ENCODE measurements around the gene DYNC1LI2. TPM values are rescaled to one million over a fixed set of nuclear protein-coding genes. Genes with fewer than 3 reads are reported as not detected.

DYNC1LI2 gene
- total RNA-seq, 1 experiment from 2014 or later = 56.7 TPM

- no peaks in the 10 kb centered on the region for H3K9me2 ChIP-seq (replicated peaks; ENCODE audit: insufficient read depth, low read length)
- no peak for DNase-seq
- H3K4me2 ChIP-seq (ENCODE audit: low read depth, low read length, poor library complexity, severe bottlenecking) = no peak overlapping the region
- H3K9me3 ChIP-seq (ENCODE audit: low read length) = no peaks in the 10 kb centered on the region
- H3K9ac ChIP-seq (ENCODE audit: low read length) = no peak overlapping the region
- H3K4me1 ChIP-seq (ENCODE audit: low read length) = no peaks in the 10 kb centered on the region
- no peaks in the 10 kb centered on the region for H3K27me3 ChIP-seq (ENCODE audit: low read length)
- H2AFZ ChIP-seq (ENCODE audit: low read length) = no peak overlapping the region
- H3K36me3 ChIP-seq (ENCODE audit: insufficient read depth, low read length) = peaks cover 42% of the 10 kb centered on the region; the same call in 1 of the 2 replicates
- H4K20me1 ChIP-seq (ENCODE audit: insufficient read depth, low read depth, low read length) = peaks cover 6% of the 10 kb centered on the region; the same call in 1 of the 2 replicates
- no peak overlapping the region for H3K4me3 ChIP-seq (ENCODE audit: low read length)
- H3K27ac ChIP-seq (ENCODE audit: low read length) = no peak overlapping the region
- H3K79me2 ChIP-seq (ENCODE audit: low read length) = peaks cover 20% of the 10 kb centered on the region
Observed at GRCh38 chr16:66735891-66736290, 15.5 kb downstream of the DYNC1LI2 start.

GRCh38 chr16:66731101-66731500 lies 20.3 kb downstream of the DYNC1LI2 start:
- H3K4me2 ChIP-seq (ENCODE audit: low read depth, low read length, poor library complexity, severe bottlenecking) = no peak overlapping the region
- no peak overlapping the region for H3K9ac ChIP-seq (ENCODE audit: low read length)
- H2AFZ ChIP-seq (ENCODE audit: low read length) = no peak overlapping the region
- peaks cover 34% of the 10 kb centered on the region; the same call in 1 of the 2 replicates for H3K36me3 ChIP-seq (ENCODE audit: insufficient read depth, low read length)
- no peaks in the 10 kb centered on the region for H3K9me2 ChIP-seq (replicated peaks; ENCODE audit: insufficient read depth, low read length)
- H3K27ac ChIP-seq (ENCODE audit: low read length) = no peak overlapping the region
- no peaks in the 10 kb centered on the region for H3K9me3 ChIP-seq (ENCODE audit: low read length)
- H3K79me2 ChIP-seq (ENCODE audit: low read length) = no peaks in the 10 kb centered on the region
- no peaks in the 10 kb centered on the region for H3K27me3 ChIP-seq (ENCODE audit: low read length)
- no peaks in the 10 kb centered on the region; the same call in 1 of the 2 replicates for H4K20me1 ChIP-seq (ENCODE audit: insufficient read depth, low read depth, low read length)
- no peak overlapping the region for H3K4me3 ChIP-seq (ENCODE audit: low read length)
- no peak for DNase-seq
- H3K4me1 ChIP-seq (ENCODE audit: low read length) = no peaks in the 10 kb centered on the region

- H3K79me2 ChIP-seq (ENCODE audit: low read length) = no peaks in the 10 kb centered on the region
- no peak for DNase-seq
- H3K36me3 ChIP-seq (ENCODE audit: insufficient read depth, low read length) = peaks cover 38% of the 10 kb centered on the region; the same call in 1 of the 2 replicates
- H3K4me1 ChIP-seq (ENCODE audit: low read length) = no peaks in the 10 kb centered on the region
- no peaks in the 10 kb centered on the region; the same call in 1 of the 2 replicates for H4K20me1 ChIP-seq (ENCODE audit: insufficient read depth, low read depth, low read length)
- H3K9me3 ChIP-seq (ENCODE audit: low read length) = no peaks in the 10 kb centered on the region
- no peak overlapping the region for H2AFZ ChIP-seq (ENCODE audit: low read length)
- no peaks in the 10 kb centered on the region for H3K9me2 ChIP-seq (replicated peaks; ENCODE audit: insufficient read depth, low read length)
- H3K27ac ChIP-seq (ENCODE audit: low read length) = no peak overlapping the region
- H3K4me3 ChIP-seq (ENCODE audit: low read length) = no peak overlapping the region
- H3K4me2 ChIP-seq (ENCODE audit: low read depth, low read length, poor library complexity, severe bottlenecking) = no peak overlapping the region
- H3K9ac ChIP-seq (ENCODE audit: low read length) = no peak overlapping the region
- no peaks in the 10 kb centered on the region for H3K27me3 ChIP-seq (ENCODE audit: low read length)
Observed at GRCh38 chr16:66728804-66729203, 22.6 kb downstream of the DYNC1LI2 start.

- Histone ChIP-seq H3K4me2 (ENCODE audit: low read depth, low read length, poor library complexity, severe bottlenecking) (no peak overlapping the region), H2AFZ (ENCODE audit: low read length) (no peak overlapping the region), H3K79me2 (ENCODE audit: low read length) (no peaks in the 10 kb centered on the region), H3K9me3 (ENCODE audit: low read length) (no peaks in the 10 kb centered on the region), H3K27me3 (ENCODE audit: low read length) (no peaks in the 10 kb centered on the region), H3K36me3 (ENCODE audit: insufficient read depth, low read length) (peaks cover 39% of the 10 kb centered on the region; the same call in 1 of the 2 replicates), H3K9me2 (replicated peaks; ENCODE audit: insufficient read depth, low read length) (no peaks in the 10 kb centered on the region), H3K9ac (ENCODE audit: low read length) (no peak overlapping the region), H4K20me1 (ENCODE audit: insufficient read depth, low read depth, low read length) (no peaks in the 10 kb centered on the region; the same call in 1 of the 2 replicates), H3K27ac (ENCODE audit: low read length) (no peak overlapping the region), H3K4me1 (ENCODE audit: low read length) (no peaks in the 10 kb centered on the region), H3K4me3 (ENCODE audit: low read length) (no peak overlapping the region)
- DNase-seq = peak; percentile 87
Observed at GRCh38 chr16:66728117-66728787, 23.2 kb downstream of the DYNC1LI2 start.

- no peaks in the 10 kb centered on the region for H3K9me2 ChIP-seq (replicated peaks; ENCODE audit: insufficient read depth, low read length)
- H3K4me3 ChIP-seq (ENCODE audit: low read length) = no peak overlapping the region
- H4K20me1 ChIP-seq (ENCODE audit: insufficient read depth, low read depth, low read length) = no peaks in the 10 kb centered on the region
- H3K9ac ChIP-seq (ENCODE audit: low read length) = no peak overlapping the region
- no peak for DNase-seq
- no peaks in the 10 kb centered on the region for H3K4me1 ChIP-seq (ENCODE audit: low read length)
- no peak overlapping the region for H3K27ac ChIP-seq (ENCODE audit: low read length)
- H3K36me3 ChIP-seq (ENCODE audit: insufficient read depth, low read length) = peaks cover 13% of the 10 kb centered on the region; the same call in 1 of the 2 replicates
- H3K9me3 ChIP-seq (ENCODE audit: low read length) = no peaks in the 10 kb centered on the region
- H2AFZ ChIP-seq (ENCODE audit: low read length) = no peak overlapping the region
- no peaks in the 10 kb centered on the region for H3K27me3 ChIP-seq (ENCODE audit: low read length)
- no peak overlapping the region for H3K4me2 ChIP-seq (ENCODE audit: low read depth, low read length, poor library complexity, severe bottlenecking)
- H3K79me2 ChIP-seq (ENCODE audit: low read length) = no peaks in the 10 kb centered on the region
Observed at GRCh38 chr16:66720766-66721165, 30.6 kb downstream of the DYNC1LI2 start.

- no peak overlapping the region for H3K4me3 ChIP-seq (ENCODE audit: low read length)
- H3K9me3 ChIP-seq (ENCODE audit: low read length) = no peaks in the 10 kb centered on the region
- DNase-seq = no peak
- no peaks in the 10 kb centered on the region for H4K20me1 ChIP-seq (ENCODE audit: insufficient read depth, low read depth, low read length)
- H3K9ac ChIP-seq (ENCODE audit: low read length) = no peak overlapping the region
- no peaks in the 10 kb centered on the region for H3K4me1 ChIP-seq (ENCODE audit: low read length)
- H3K36me3 ChIP-seq (ENCODE audit: insufficient read depth, low read length) = peaks cover 5% of the 10 kb centered on the region; the same call in 1 of the 2 replicates
- H3K9me2 ChIP-seq (replicated peaks; ENCODE audit: insufficient read depth, low read length) = no peaks in the 10 kb centered on the region
- no peak overlapping the region for H3K27ac ChIP-seq (ENCODE audit: low read length)
- no peaks in the 10 kb centered on the region for H3K79me2 ChIP-seq (ENCODE audit: low read length)
- H2AFZ ChIP-seq (ENCODE audit: low read length) = no peak overlapping the region
- no peaks in the 10 kb centered on the region for H3K27me3 ChIP-seq (ENCODE audit: low read length)
- H3K4me2 ChIP-seq (ENCODE audit: low read depth, low read length, poor library complexity, severe bottlenecking) = no peak overlapping the region
Observed at GRCh38 chr16:66719246-66719645, 32.2 kb downstream of the DYNC1LI2 start.

GRCh38 chr16:66717776-66718175 lies 33.6 kb downstream of the DYNC1LI2 start:
- H2AFZ ChIP-seq (ENCODE audit: low read length) = no peak overlapping the region
- H3K27me3 ChIP-seq (ENCODE audit: low read length) = no peaks in the 10 kb centered on the region
- H3K9me2 ChIP-seq (replicated peaks; ENCODE audit: insufficient read depth, low read length) = no peaks in the 10 kb centered on the region
- H3K4me1 ChIP-seq (ENCODE audit: low read length) = no peaks in the 10 kb centered on the region
- H3K36me3 ChIP-seq (ENCODE audit: insufficient read depth, low read length) = no peaks in the 10 kb centered on the region; the same call in 1 of the 2 replicates
- H3K9me3 ChIP-seq (ENCODE audit: low read length) = no peaks in the 10 kb centered on the region
- no peak overlapping the region for H3K9ac ChIP-seq (ENCODE audit: low read length)
- no peaks in the 10 kb centered on the region for H4K20me1 ChIP-seq (ENCODE audit: insufficient read depth, low read depth, low read length)
- H3K4me3 ChIP-seq (ENCODE audit: low read length) = no peak overlapping the region
- DNase-seq = no peak
- no peak overlapping the region for H3K27ac ChIP-seq (ENCODE audit: low read length)
- no peak overlapping the region for H3K4me2 ChIP-seq (ENCODE audit: low read depth, low read length, poor library complexity, severe bottlenecking)
- H3K79me2 ChIP-seq (ENCODE audit: low read length) = no peaks in the 10 kb centered on the region

GRCh38 chr16:66717112-66717675 lies 34.2 kb downstream of the DYNC1LI2 start:
- H2AFZ ChIP-seq (ENCODE audit: low read length) = no peak overlapping the region
- no peaks in the 10 kb centered on the region for H3K27me3 ChIP-seq (ENCODE audit: low read length)
- H3K9me2 ChIP-seq (replicated peaks; ENCODE audit: insufficient read depth, low read length) = no peaks in the 10 kb centered on the region
- no peaks in the 10 kb centered on the region for H3K4me1 ChIP-seq (ENCODE audit: low read length)
- no peak overlapping the region for H3K4me3 ChIP-seq (ENCODE audit: low read length)
- H3K9me3 ChIP-seq (ENCODE audit: low read length) = no peaks in the 10 kb centered on the region
- no peak overlapping the region for H3K4me2 ChIP-seq (ENCODE audit: low read depth, low read length, poor library complexity, severe bottlenecking)
- no peaks in the 10 kb centered on the region; the same call in 1 of the 2 replicates for H3K36me3 ChIP-seq (ENCODE audit: insufficient read depth, low read length)
- H4K20me1 ChIP-seq (ENCODE audit: insufficient read depth, low read depth, low read length) = no peaks in the 10 kb centered on the region
- H3K9ac ChIP-seq (ENCODE audit: low read length) = no peak overlapping the region
- H3K79me2 ChIP-seq (ENCODE audit: low read length) = no peaks in the 10 kb centered on the region
- no peak overlapping the region for H3K27ac ChIP-seq (ENCODE audit: low read length)
- peak; percentile 72 for DNase-seq
